CD4-positive, CD25-positive, alpha-beta regulatory T cell (primary cell): Measurements from ENCODE around the gene ADGRA1. TPM values are rescaled to one million over a fixed set of nuclear protein-coding genes. Genes with fewer than 3 reads are reported as not detected.
"Not testable (repeated sequence)": the region's sequence is repeated elsewhere in the genome, so short reads cannot be mapped to it uniquely, and the experiment has no call there.

Experiments used
- ATAC-seq, 2 donors: fragments of 150-1000 bp; cut with Tn5 transposase; one replicate each; pipeline ENCODE4 v1.10.0; 2021; ENCODE audit warnings: low read depth in 2 of 2, moderate number of reproducible peaks in 2 of 2, moderate library complexity in 1 of 2
- DNase-seq, 3 donors: peaks; one replicate each; pipeline versions ENCODE4 v3.0.0 to v3.0.0-alpha.2; 2012 to 2022; ENCODE audit warnings: mixed read lengths in 1 of 3
- H3K27ac ChIP-seq: one replicate; pipeline ENCODE4 v1.7.0; 2013; ENCODE audit warnings: mild to moderate bottlenecking, low read length; ENCODE audit not compliant: insufficient read depth, poor library complexity, severe bottlenecking
- H3K27me3 ChIP-seq: one replicate; pipeline ENCODE4 v1.7.0; 2013; ENCODE audit warnings: low read length; ENCODE audit not compliant: control insufficient read depth, insufficient read depth
- H3K36me3 ChIP-seq: one replicate; pipeline ENCODE4 v1.7.0; 2013; ENCODE audit warnings: mild to moderate bottlenecking, low read length, moderate library complexity; ENCODE audit not compliant: control insufficient read depth, insufficient read depth
- H3K4me1 ChIP-seq: 2 replicates; pipeline ENCODE4 v1.7.0; 2013; ENCODE audit warnings: mild to moderate bottlenecking, low read length; ENCODE audit not compliant: insufficient read depth, control insufficient read depth, poor library complexity, severe bottlenecking
- H3K4me3 ChIP-seq: one replicate; pipeline ENCODE4 v1.7.0; 2013; ENCODE audit warnings: low read depth, mild to moderate bottlenecking, low read length, moderate library complexity
- H3K9me3 ChIP-seq, 2 experiments: 1 replicate in 1 of 2; 2 replicates in 1 of 2; pipeline ENCODE4 v1.7.0; 2013; ENCODE audit warnings: low read length in 2 of 2, mild to moderate bottlenecking in 1 of 2, moderate library complexity in 1 of 2; ENCODE audit not compliant: control insufficient read depth in 2 of 2
- H3K27ac Mint-ChIP-seq, 3 donors: one replicate each; pipeline ENCODE4 v1.8.0; 2020 to 2022; ENCODE audit warnings: mild to moderate bottlenecking in 3 of 3, mixed read lengths in 3 of 3, moderate library complexity in 2 of 3
- H3K27me3 Mint-ChIP-seq: one replicate; pipeline ENCODE4 v1.8.0; 2022; ENCODE audit warnings: mild to moderate bottlenecking, mixed read lengths
- H3K36me3 Mint-ChIP-seq: one replicate; pipeline ENCODE4 v1.8.0; 2020; ENCODE audit warnings: mixed read lengths
- H3K4me1 Mint-ChIP-seq, 4 donors: one replicate each; pipeline ENCODE4 v1.8.0; 2020 to 2022; ENCODE audit warnings: mixed read lengths in 4 of 4, mild to moderate bottlenecking in 1 of 4
- H3K4me3 Mint-ChIP-seq, 4 donors: one replicate each; pipeline ENCODE4 v1.8.0; 2020 to 2022; ENCODE audit warnings: mild to moderate bottlenecking in 4 of 4, mixed read lengths in 4 of 4, moderate library complexity in 3 of 4
- H3K9me3 Mint-ChIP-seq, 7 donors: one replicate each; pipeline ENCODE4 v1.8.0; 2020 to 2022; ENCODE audit warnings: mixed read lengths in 7 of 7, mild to moderate bottlenecking in 3 of 7, moderate library complexity in 2 of 7
- polyA plus RNA-seq, 4 donors: library from polyadenylated mRNA; unstranded; fragments of 300-500 nt; fragmentation: Illumina TruSeq; gene quantifications; one replicate each; pipeline ENCODE4 v1.2.3, GENCODE V29; 2021
- total RNA-seq: library from RNA; stranded (reverse); gene quantifications from one replicate; pipeline ENCODE4 v1.2.3, GENCODE V29; 2022

The ADGRA1 gene
- total and polyA plus RNA-seq, 5 donors from 2014 or later, result not detected

DNA sequence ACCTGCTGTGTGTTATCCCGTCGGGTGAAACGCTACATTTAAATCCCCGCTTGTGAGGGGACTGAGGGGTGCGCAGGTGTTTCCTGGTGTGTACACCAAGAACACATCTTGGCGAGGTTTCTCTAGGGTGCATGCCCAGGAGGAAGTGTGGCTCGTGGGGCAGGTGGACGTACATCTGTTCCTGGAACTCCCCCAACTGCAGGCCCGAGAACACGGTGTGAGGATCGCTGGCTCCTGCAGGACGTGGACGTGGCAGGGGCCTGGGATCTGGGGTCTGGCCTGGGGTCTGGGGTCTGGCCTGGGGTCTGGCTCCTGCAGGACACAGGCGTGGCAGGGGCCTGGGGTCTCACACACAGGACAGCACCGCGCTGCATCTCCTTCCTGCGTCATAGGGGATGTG, 82.4 kb downstream of the ADGRA1 start:
- Histone ChIP-seq H3K9me3 (no peaks in the 10 kb centered on the region), H3K27ac (no peak overlapping the region), H3K36me3 (no peaks in the 10 kb centered on the region), H3K4me1 (no peaks in the 10 kb centered on the region), H3K4me3 (no peak overlapping the region), H3K27me3 (no peaks in the 10 kb centered on the region)
- ATAC-seq (no peak), DNase-seq (no peak)
- Mint-ChIP-seq H3K36me3 (no peaks in the 10 kb centered on the region), H3K9me3 (peaks cover 0 to 8% (median 0%) of the 10 kb centered on the region in 7 donors), H3K27me3 (no peaks in the 10 kb centered on the region), H3K4me3 (no peak overlapping the region), H3K27ac (no peak overlapping the region), H3K4me1 (no peaks in the 10 kb centered on the region)

DNA sequence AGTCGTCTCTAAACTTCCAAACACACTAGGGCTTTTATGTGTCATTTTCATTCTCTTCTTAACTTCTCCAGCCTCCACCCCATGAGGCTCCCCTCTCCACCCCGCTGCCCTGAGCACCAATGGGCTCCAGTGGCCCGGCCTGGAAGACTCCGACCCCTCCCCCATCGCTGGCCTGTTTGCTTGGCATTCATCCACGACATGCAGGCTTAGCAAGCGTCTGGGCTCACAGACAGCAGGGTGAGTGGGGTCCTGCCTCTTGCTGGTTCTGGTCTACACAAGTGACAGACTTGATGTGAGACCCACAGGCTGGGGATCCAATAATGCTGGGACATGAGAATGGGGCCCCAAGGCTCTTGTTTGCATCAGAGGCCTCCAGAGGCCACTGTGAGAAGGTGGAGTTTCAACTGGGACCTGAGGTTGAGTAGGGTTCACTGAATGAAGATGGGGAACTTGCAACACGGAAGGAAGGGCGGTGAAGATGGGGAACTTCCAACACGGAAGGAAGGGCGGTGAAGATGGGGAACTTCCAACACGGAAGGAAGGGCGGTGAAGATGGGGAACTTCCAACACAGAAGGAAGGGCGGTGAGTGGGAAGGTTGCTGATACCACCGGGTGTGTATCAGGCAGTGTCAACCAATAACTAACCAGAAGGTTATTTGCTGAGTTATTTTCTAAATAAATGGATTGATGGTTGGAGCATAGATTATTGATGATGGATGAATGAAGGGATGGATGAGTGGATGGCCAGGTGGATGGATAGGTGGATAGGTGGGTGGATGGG, 86.3 kb downstream of the ADGRA1 start:
- peak overlapping the region in 1 of 3 donors; percentile 16 for H3K27ac Mint-ChIP-seq

DNA sequence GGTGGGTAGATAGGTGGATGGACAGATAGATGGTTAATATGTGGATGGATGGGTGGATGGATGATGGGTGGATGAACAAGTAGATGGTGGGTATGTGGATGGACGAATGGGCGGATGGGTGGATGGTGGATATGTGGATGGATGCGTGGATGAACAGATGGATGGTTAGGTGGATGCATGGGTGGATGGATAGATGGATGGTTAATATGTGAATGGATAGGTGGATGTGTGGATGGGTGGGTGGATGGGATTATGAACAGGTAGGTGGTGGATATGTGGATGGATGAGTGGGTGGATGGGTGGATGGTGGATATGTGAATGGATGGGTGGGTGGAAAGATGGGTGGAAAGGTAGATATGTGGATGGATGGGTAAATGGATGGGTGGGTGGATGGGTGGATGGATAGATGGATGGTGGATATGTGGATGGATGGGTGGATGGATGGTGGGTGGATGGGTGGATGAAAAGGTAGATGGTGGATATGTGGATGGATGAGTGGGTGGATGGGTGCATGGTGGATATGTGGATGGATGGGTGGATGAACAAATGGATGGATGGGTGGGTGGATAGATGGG, 87.1 kb downstream of the ADGRA1 start:
- Histone ChIP-seq H3K4me3 (no peak overlapping the region), H3K36me3 (no peaks in the 10 kb centered on the region), H3K27ac (no peak overlapping the region), H3K9me3 (no peaks in the 10 kb centered on the region), H3K27me3 (no peaks in the 10 kb centered on the region), H3K4me1 (no peaks in the 10 kb centered on the region)
- H3K9me3 Mint-ChIP-seq, result peaks cover 0 to 12% (median 7%) of the 10 kb centered on the region in 7 donors
- H3K27me3 Mint-ChIP-seq, result no peaks in the 10 kb centered on the region
- DNase-seq (no peak), ATAC-seq (no peak)
- H3K4me3 Mint-ChIP-seq, result no peak overlapping the region
- H3K27ac Mint-ChIP-seq, result no peak overlapping the region
- H3K36me3 Mint-ChIP-seq, result no peaks in the 10 kb centered on the region
- H3K4me1 Mint-ChIP-seq, result no peaks in the 10 kb centered on the region

More for the DNA sequence above, 86.3 kb downstream of the ADGRA1 start:
- no peaks in the 10 kb centered on the region for H3K36me3 ChIP-seq
- H3K4me3 ChIP-seq, result no peak overlapping the region
- H3K4me1 Mint-ChIP-seq, result no peaks in the 10 kb centered on the region
- H3K27me3 Mint-ChIP-seq, result no peaks in the 10 kb centered on the region
- no peaks in the 10 kb centered on the region for H3K27me3 ChIP-seq
- no peaks in the 10 kb centered on the region for H3K9me3 ChIP-seq
- H3K36me3 Mint-ChIP-seq, result no peaks in the 10 kb centered on the region
- H3K4me3 Mint-ChIP-seq, result no peak overlapping the region
- no peaks in the 10 kb centered on the region for H3K4me1 ChIP-seq
- ATAC-seq (no peak), DNase-seq (no peak)
- H3K9me3 Mint-ChIP-seq, result peaks cover 0 to 12% (median 7%) of the 10 kb centered on the region in 7 donors
- H3K27ac ChIP-seq, result no peak overlapping the region

DNA sequence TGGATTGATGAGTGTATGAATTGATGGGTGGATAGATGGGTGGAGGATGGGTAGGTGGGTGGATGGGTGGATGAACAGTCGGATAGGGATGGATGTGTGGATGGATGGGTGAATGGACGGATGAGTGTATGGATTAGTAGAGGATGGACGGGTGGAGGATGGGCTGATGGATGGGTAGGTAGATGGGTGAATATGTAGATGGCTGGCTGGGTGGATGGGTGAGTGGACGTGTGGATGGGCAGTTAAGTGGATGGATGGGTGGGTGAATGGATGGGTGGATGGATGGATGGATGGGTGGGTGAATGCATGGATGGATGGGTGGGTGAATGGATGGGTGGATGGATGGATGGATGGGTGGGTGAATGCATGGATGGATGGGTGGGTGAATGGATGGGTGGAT, 87.9 kb downstream of the ADGRA1 start:
- not testable (repeated sequence) for H3K36me3 ChIP-seq, H3K27ac ChIP-seq, H3K4me1 ChIP-seq, DNase-seq, H3K27ac Mint-ChIP-seq, H3K27me3 ChIP-seq, H3K4me3 Mint-ChIP-seq, H3K4me3 ChIP-seq, ATAC-seq, H3K36me3 Mint-ChIP-seq, H3K4me1 Mint-ChIP-seq, H3K9me3 ChIP-seq, H3K27me3 Mint-ChIP-seq
- H3K9me3 Mint-ChIP-seq, result peaks cover 0 to 12% (median 7%) of the 10 kb centered on the region in 7 donors

DNA sequence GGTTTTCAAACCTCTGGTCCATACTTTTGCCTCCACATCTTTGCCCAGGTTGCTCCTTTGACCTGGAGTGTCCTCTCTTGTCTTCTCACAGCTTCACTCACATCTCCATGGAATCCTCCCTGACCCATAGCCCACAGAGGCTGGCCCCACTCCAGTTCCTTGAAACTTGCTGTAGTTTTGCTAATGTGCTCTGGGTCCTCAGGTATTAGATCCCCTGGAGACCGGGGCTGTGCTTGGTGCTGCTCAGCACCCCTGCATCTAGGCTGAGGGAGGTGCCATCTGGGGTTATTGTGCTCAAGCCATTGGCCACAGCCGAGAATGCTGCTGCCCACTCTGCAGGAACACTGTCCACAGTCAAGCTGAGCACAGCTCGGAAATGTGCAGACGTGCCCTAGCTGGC, 88.8 kb downstream of the ADGRA1 start:
- DNase-seq, result no peak

DNA sequence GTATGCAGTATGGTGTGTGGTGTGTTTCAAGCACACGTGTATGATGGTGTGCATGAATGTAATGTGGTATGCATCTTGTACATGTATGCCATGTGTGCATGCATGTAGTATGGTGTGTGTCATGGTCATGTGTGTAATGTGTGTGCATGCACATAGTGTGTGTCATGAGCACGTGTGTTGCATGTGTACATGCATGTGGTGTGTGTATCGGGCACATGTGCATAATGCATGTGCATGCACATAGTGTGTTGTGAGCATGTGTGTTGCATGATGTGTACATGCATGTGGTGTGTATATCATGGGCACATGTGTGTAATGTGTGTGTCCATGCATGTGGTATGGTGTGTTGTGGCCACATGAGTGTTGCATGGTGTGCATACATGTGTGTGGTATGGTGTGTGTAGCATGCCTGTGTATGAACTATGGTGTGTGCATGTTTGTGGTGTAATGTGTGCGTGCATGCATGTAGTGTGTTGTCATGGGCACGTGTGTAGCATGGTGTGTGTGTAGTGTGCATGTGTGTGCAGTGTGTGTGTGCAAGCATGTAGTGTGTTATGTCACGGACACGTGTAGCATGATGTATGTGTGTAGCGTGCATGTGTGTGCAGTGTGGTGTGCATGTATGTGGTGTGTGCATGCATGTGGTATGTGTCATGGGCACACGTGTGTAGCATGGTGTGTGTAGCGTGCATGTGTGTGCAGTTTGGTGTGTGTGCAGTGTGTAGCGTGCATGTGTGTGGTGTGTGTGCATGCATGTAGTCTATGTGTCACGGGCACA, 89.8 kb downstream of the ADGRA1 start:
- DNase-seq (no peak), ATAC-seq (no peak)
- no peaks in the 10 kb centered on the region for H3K4me1 ChIP-seq
- H3K27me3 ChIP-seq, result no peaks in the 10 kb centered on the region
- Mint-ChIP-seq H3K36me3 (no peaks in the 10 kb centered on the region), H3K27ac (peak overlapping the region in 1 of 3 donors; percentile 52), H3K4me1 (no peaks in the 10 kb centered on the region), H3K27me3 (no peaks in the 10 kb centered on the region), H3K4me3 (no peak overlapping the region), H3K9me3 (peaks cover 0 to 12% (median 6%) of the 10 kb centered on the region in 7 donors)
- H3K4me3 ChIP-seq, result no peak overlapping the region
- no peaks in the 10 kb centered on the region for H3K9me3 ChIP-seq
- H3K27ac ChIP-seq, result no peak overlapping the region
- no peaks in the 10 kb centered on the region for H3K36me3 ChIP-seq

More for the DNA sequence above, 88.8 kb downstream of the ADGRA1 start:
- no peaks in the 10 kb centered on the region for H3K36me3 Mint-ChIP-seq
- Histone ChIP-seq H3K9me3 (no peaks in the 10 kb centered on the region), H3K27me3 (no peaks in the 10 kb centered on the region), H3K4me3 (no peak overlapping the region), H3K4me1 (no peaks in the 10 kb centered on the region), H3K27ac (no peak overlapping the region), H3K36me3 (no peaks in the 10 kb centered on the region)
- peaks cover 0 to 12% (median 7%) of the 10 kb centered on the region in 7 donors for H3K9me3 Mint-ChIP-seq
- H3K27me3 Mint-ChIP-seq, result no peaks in the 10 kb centered on the region
- H3K4me1 Mint-ChIP-seq, result no peaks in the 10 kb centered on the region
- ATAC-seq, result no peak
- H3K4me3 Mint-ChIP-seq, result no peak overlapping the region
- no peak overlapping the region for H3K27ac Mint-ChIP-seq

DNA sequence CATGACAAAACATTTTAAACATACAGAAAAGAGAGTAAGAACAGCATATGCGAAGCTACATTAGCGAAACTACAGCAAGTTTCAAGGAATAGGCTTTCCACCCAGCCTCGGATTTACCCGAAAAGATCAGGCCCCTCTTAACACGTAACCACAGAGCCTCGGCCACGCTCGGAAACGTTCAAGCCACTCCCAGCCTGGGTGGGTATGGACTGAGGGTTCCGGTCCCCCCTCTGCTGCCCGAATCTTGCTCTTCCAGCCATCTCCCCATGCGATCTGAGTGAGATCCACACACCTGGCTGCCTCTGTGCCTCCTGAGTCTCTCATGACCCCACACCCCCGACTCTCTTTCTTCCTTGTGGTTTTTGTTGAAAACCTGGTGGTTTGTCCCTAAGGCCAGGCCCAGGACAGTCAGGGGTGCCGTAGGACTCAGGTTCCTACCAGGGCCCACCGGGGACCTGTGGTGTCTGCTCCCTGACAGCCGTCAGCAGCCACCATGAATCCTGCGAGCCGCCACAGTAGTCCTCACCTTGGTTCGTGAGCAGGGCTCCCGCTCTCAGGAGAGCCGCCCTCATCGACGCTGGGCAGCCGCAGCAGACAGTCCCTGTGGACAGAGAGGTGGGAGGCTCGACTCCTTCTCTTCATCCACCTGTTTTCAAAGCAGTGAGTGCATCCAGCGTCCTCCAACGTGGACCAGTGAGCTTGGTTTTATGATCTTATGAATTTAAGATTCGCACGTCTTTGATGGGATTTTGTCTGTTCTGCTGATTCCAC, 90.8 kb downstream of the ADGRA1 start:
- H3K4me1 Mint-ChIP-seq, result no peaks in the 10 kb centered on the region
- H3K27me3 Mint-ChIP-seq, result no peaks in the 10 kb centered on the region
- Histone ChIP-seq H3K9me3 (no peaks in the 10 kb centered on the region), H3K27me3 (no peaks in the 10 kb centered on the region), H3K4me3 (no peak overlapping the region), H3K36me3 (no peaks in the 10 kb centered on the region), H3K4me1 (no peaks in the 10 kb centered on the region), H3K27ac (no peak overlapping the region)
- no peak overlapping the region for H3K4me3 Mint-ChIP-seq
- H3K36me3 Mint-ChIP-seq, result no peaks in the 10 kb centered on the region
- ATAC-seq (no peak), DNase-seq (no peak)
- H3K27ac Mint-ChIP-seq, result no peak overlapping the region
- peaks cover 0 to 12% (median 6%) of the 10 kb centered on the region in 7 donors for H3K9me3 Mint-ChIP-seq
